NB4 (cell line): ENCODE results near the gene ZNF516.

Source experiments
- CTCF ChIP-seq: IDR thresholded peaks from one replicate; pipeline ENCODE4 v1.5.1; 2012; ENCODE audit warnings: low read depth, low read length
- POLR2A ChIP-seq: IDR thresholded peaks from 2 replicates; pipeline ENCODE4 v1.6.1; 2011; ENCODE audit warnings: mild to moderate bottlenecking; ENCODE audit not compliant: insufficient read length; ENCODE audit errors: extremely low read depth

- TF ChIP-seq POLR2A = no peak
- TF ChIP-seq CTCF = peak; percentile 20
Observed at GRCh38 chr18:76480913-76481312, 14.1 kb downstream of the ZNF516 start.
